H9 (cell line): ENCODE data around the gene MAST1. TPM values are rescaled to one million over a fixed set of nuclear protein-coding genes. Genes with fewer than 3 reads are reported as not detected.
A peak's percentile ranks its signal among the peaks of the same experiment; 100 is the strongest.

ENCODE experiments used
- DNase-seq: peaks from one replicate; pipeline ENCODE4 v3.0.0-alpha.2; 2017
- H2AFZ ChIP-seq: one replicate; pipeline ENCODE4 v1.6.1; 2013; ENCODE audit warnings: mild to moderate bottlenecking, low read length, control low read depth, moderate library complexity
- H2AK5ac ChIP-seq: 2 replicates; pipeline ENCODE4 v1.6.1; 2013; ENCODE audit warnings: low read length, control low read depth, mixed read lengths; ENCODE audit not compliant: insufficient read length
- H2BK120ac ChIP-seq: one replicate; pipeline ENCODE4 v1.6.1; 2013; ENCODE audit warnings: low read depth, mild to moderate bottlenecking, low read length, control low read depth, inconsistent platforms; ENCODE audit not compliant: poor library complexity, severe bottlenecking
- H2BK12ac ChIP-seq: 2 replicates; pipeline ENCODE4 v1.6.1; 2013; ENCODE audit warnings: low read length, control low read depth, mixed read lengths, low read depth; ENCODE audit not compliant: insufficient read length
- H2BK15ac ChIP-seq: 2 replicates; pipeline ENCODE4 v1.6.1; 2013; ENCODE audit warnings: low read depth, low read length, control low read depth
- H2BK20ac ChIP-seq: one replicate; pipeline ENCODE4 v1.6.1; 2013; ENCODE audit warnings: low read depth, mild to moderate bottlenecking, low read length, control low read depth, inconsistent platforms; ENCODE audit not compliant: poor library complexity, severe bottlenecking
- H2BK5ac ChIP-seq: 2 replicates; pipeline ENCODE4 v1.6.1; 2013; ENCODE audit warnings: low read length, control low read depth, mixed read lengths; ENCODE audit not compliant: insufficient read length
- H3K14ac ChIP-seq: 2 replicates; pipeline ENCODE4 v1.6.1; 2013; ENCODE audit warnings: low read length, control low read depth; ENCODE audit not compliant: insufficient read depth
- H3K18ac ChIP-seq: 2 replicates; pipeline ENCODE4 v1.6.1; 2013; ENCODE audit warnings: low read depth, mild to moderate bottlenecking, mixed read lengths, low read length, control low read depth; ENCODE audit not compliant: insufficient read length
- H3K23ac ChIP-seq: 2 replicates; pipeline ENCODE4 v1.6.1; 2013; ENCODE audit warnings: low read length, control low read depth, mixed read lengths, low read depth; ENCODE audit not compliant: insufficient read length
- H3K23me2 ChIP-seq: 2 replicates; pipeline ENCODE4 v1.6.1; 2013; ENCODE audit warnings: low read depth, mild to moderate bottlenecking, mixed read lengths, low read length, control low read depth; ENCODE audit not compliant: insufficient read length, poor library complexity, severe bottlenecking
- H3K27ac ChIP-seq: 2 replicates; pipeline ENCODE4 v1.5.1; 2013; ENCODE audit warnings: low read length, control low read depth, mixed read lengths, low read depth; ENCODE audit not compliant: insufficient read length
- H3K27me3 ChIP-seq: 2 replicates; pipeline ENCODE4 v1.6.1; 2013; ENCODE audit warnings: low read length, control low read depth, inconsistent platforms; ENCODE audit not compliant: insufficient read depth
- H3K4ac ChIP-seq: 2 replicates; pipeline ENCODE4 v1.6.1; 2013; ENCODE audit warnings: low read depth, mild to moderate bottlenecking, control low read depth, inconsistent platforms, low read length, moderate library complexity
- H3K4me1 ChIP-seq: 2 replicates; pipeline ENCODE4 v1.6.1; 2013; ENCODE audit warnings: low read length, control low read depth, inconsistent platforms; ENCODE audit not compliant: insufficient read depth
- H3K4me2 ChIP-seq: 2 replicates; pipeline ENCODE4 v1.6.1; 2013; ENCODE audit warnings: low read length, control low read depth, mixed read lengths; ENCODE audit not compliant: insufficient read length, insufficient read depth
- H3K56ac ChIP-seq: 2 replicates; pipeline ENCODE4 v1.6.1; 2013; ENCODE audit warnings: low read depth, mild to moderate bottlenecking, mixed read lengths, low read length, control low read depth; ENCODE audit not compliant: insufficient read length
- H3K79me1 ChIP-seq: 2 replicates; pipeline ENCODE4 v1.6.1; 2013; ENCODE audit warnings: low read depth, mild to moderate bottlenecking, moderate library complexity, low read length, control low read depth, inconsistent platforms; ENCODE audit not compliant: insufficient read depth, poor library complexity, severe bottlenecking
- H3K79me2 ChIP-seq: 2 replicates; pipeline ENCODE4 v1.6.1; 2013; ENCODE audit warnings: low read length, control low read depth, inconsistent platforms; ENCODE audit not compliant: insufficient read depth
- H3K9ac ChIP-seq: 2 replicates; pipeline ENCODE4 v1.6.1; 2013; ENCODE audit warnings: low read length, control low read depth, mixed read lengths; ENCODE audit not compliant: insufficient read length; ENCODE audit errors: extremely low read depth
- H3K9me3 ChIP-seq: one replicate; pipeline ENCODE4 v1.6.1; 2013; ENCODE audit warnings: low read depth, low read length, inconsistent platforms; ENCODE audit not compliant: control insufficient read depth
- H3T11ph ChIP-seq: one replicate; pipeline ENCODE4 v1.6.1; 2013; ENCODE audit warnings: mild to moderate bottlenecking, low read length, control low read depth, inconsistent platforms
- H4K20me1 ChIP-seq: one replicate; pipeline ENCODE4 v1.6.1; 2013; ENCODE audit not compliant: control insufficient read depth, insufficient read length, insufficient read depth
- H4K5ac ChIP-seq: 2 replicates; pipeline ENCODE4 v1.6.1; 2013; ENCODE audit warnings: low read depth, mild to moderate bottlenecking, mixed read lengths, low read length, control low read depth; ENCODE audit not compliant: insufficient read length
- H4K8ac ChIP-seq: replicated peaks from 2 replicates; pipeline ENCODE4 v1.6.1; 2013; ENCODE audit warnings: low read length, control low read depth, mixed read lengths, low read depth; ENCODE audit not compliant: insufficient read length
- H4K91ac ChIP-seq: 2 replicates; pipeline ENCODE4 v1.6.1; 2013; ENCODE audit warnings: low read depth, mild to moderate bottlenecking, moderate library complexity, mixed read lengths, low read length, control low read depth; ENCODE audit not compliant: insufficient read length
- H3K27ac Mint-ChIP-seq, 3 experiments: 2 replicates in 2 of 3; 3 replicates in 1 of 3; pipeline ENCODE4 v1.8.0; 2020 to 2021; ENCODE audit warnings: mixed read lengths in 3 of 3, mild to moderate bottlenecking in 1 of 3, moderate library complexity in 1 of 3
- H3K27me3 Mint-ChIP-seq: 2 replicates; pipeline ENCODE4 v1.8.0; 2021; ENCODE audit warnings: low read depth, mild to moderate bottlenecking, moderate library complexity, mixed read lengths
- H3K36me3 Mint-ChIP-seq, 3 experiments: 2 replicates in 2 of 3; 3 replicates in 1 of 3; pipeline ENCODE4 v1.8.0; 2020 to 2021; ENCODE audit warnings: low read depth in 3 of 3, mixed read lengths in 3 of 3; ENCODE audit not compliant: insufficient read depth in 1 of 3
- H3K4me1 Mint-ChIP-seq, 2 experiments: 2 replicates each; pipeline ENCODE4 v1.8.0; 2020; ENCODE audit warnings: mixed read lengths in 2 of 2
- H3K4me3 Mint-ChIP-seq, 2 experiments: 2 replicates in 1 of 2; 3 replicates in 1 of 2; pipeline ENCODE4 v1.8.0; 2020 to 2021; ENCODE audit warnings: mild to moderate bottlenecking in 2 of 2, mixed read lengths in 2 of 2, moderate library complexity in 1 of 2
- H3K9me3 Mint-ChIP-seq, 2 experiments: 2 replicates in 1 of 2; 3 replicates in 1 of 2; pipeline ENCODE4 v1.8.0; 2020; ENCODE audit warnings: mild to moderate bottlenecking in 2 of 2, mixed read lengths in 2 of 2, moderate library complexity in 1 of 2
- CTCF ChIP-seq: fragments of 200-600 bp; sonication (generic); conservative IDR thresholded peaks from 3 replicates; pipeline ENCODE4 v1.8.0; 2021; ENCODE audit warnings: antibody characterized with exemption, mild to moderate bottlenecking
- WGBS: extraction: QIAGEN DNeasy Blood & Tissue Kit; methylation state at CpG from one replicate; pipeline ENCODE4 v1.1.7; 2013; ENCODE audit warnings: missing lambda C conversion rate, low lambda C conversion rate, mixed read lengths; ENCODE audit not compliant: insufficient read length; ENCODE audit errors: extremely low coverage; 5-methylcytosine and 5-hydroxymethylcytosine counted together
- total RNA-seq: library from RNA; stranded (reverse); gene quantifications from 2 replicates; pipeline ENCODE4 v1.2.1, GENCODE V29; 2021

The MAST1 gene
- total RNA-seq, 1 experiment from 2014 or later = 15.1 TPM

GRCh38 chr19:12789904-12790619 is 48.3 kb upstream of the MAST1 start:
- H3K9me3 ChIP-seq = no peaks in the 10 kb centered on the region
- no peak overlapping the region for H2BK12ac ChIP-seq
- H3K18ac ChIP-seq = peak overlapping the region; percentile 70
- no peak overlapping the region for H4K5ac ChIP-seq
- DNase-seq = peak; percentile 98
- H3K79me2 ChIP-seq = no peaks in the 10 kb centered on the region
- H2BK15ac ChIP-seq = no peak overlapping the region
- no peak for TF ChIP-seq CTCF
- H3K79me1 ChIP-seq = no peaks in the 10 kb centered on the region
- H2BK120ac ChIP-seq = no peak overlapping the region
- peak overlapping the region; percentile 58; the same call in 1 of the 2 replicates for H3K14ac ChIP-seq
- no peak overlapping the region for H4K91ac ChIP-seq
- H4K20me1 ChIP-seq = no peaks in the 10 kb centered on the region
- H2BK5ac ChIP-seq = no peak overlapping the region
- H2AK5ac ChIP-seq = no peak overlapping the region
- H3K9me3 Mint-ChIP-seq = no peaks in the 10 kb centered on the region
- no peak overlapping the region for H3K56ac ChIP-seq
- H3K27me3 Mint-ChIP-seq = peaks cover 8% of the 10 kb centered on the region
- H3K9ac ChIP-seq = no peak overlapping the region
- H3K27ac Mint-ChIP-seq = peak overlapping the region in 2 of 3 experiments; percentile 46 to 73; a peak in 4 of 7 replicates
- no peak overlapping the region for H3K27ac ChIP-seq
- no peak overlapping the region for H3T11ph ChIP-seq
- H3K23me2 ChIP-seq = peaks cover 37% of the 10 kb centered on the region
- no peak overlapping the region for H3K23ac ChIP-seq
- no peak overlapping the region for H2BK20ac ChIP-seq
- no peak overlapping the region for H4K8ac ChIP-seq
- H3K36me3 Mint-ChIP-seq = no peaks in the 10 kb centered on the region
- no CpG with 5 or more reads among the region's 56 CpGs for WGBS
- peak overlapping the region; percentile 48 for H3K4me2 ChIP-seq
- H3K4me1 Mint-ChIP-seq = peaks cover 31 to 32% of the 10 kb centered on the region in 2 experiments
- H2AFZ ChIP-seq = no peak overlapping the region
- peaks cover 2% of the 10 kb centered on the region; the same call in 1 of the 2 replicates for H3K4me1 ChIP-seq
- peak overlapping the region; percentile 76 to 85 for H3K4me3 Mint-ChIP-seq
- no peaks in the 10 kb centered on the region; the same call in 1 of the 2 replicates for H3K27me3 ChIP-seq
- no peak overlapping the region for H3K4ac ChIP-seq
